ENCODE measurements around the gene DMRTC2. TPM values are rescaled to one million over a fixed set of nuclear protein-coding genes. Genes with fewer than 3 reads are reported as not detected.

Gene DMRTC2
- total and polyA plus RNA-seq, 2 of the 13 experiments (the other 11 are each of a cell fraction or from before 2014, with no cell fraction given): not detected

- FAIRE-seq: no peak
- peaks cover 12% of the 10 kb centered on the region for H3K4me1 ChIP-seq (ENCODE audit: insufficient read depth, low read length)
- in situ Hi-C loops (cut with HindIII; ENCODE audit: extremely low pct_ligation_motif_present, low pct_unique_long_range_greater_than_20kb): no loop called here
- DNase-seq (ENCODE audit: low spot score): no peak
- no peak overlapping the region for H3K4me3 ChIP-seq (replicated peaks in 1 of 3; ENCODE audit: insufficient read depth in 1 of 3, low read depth in 2 of 3, low read length in 3 of 3)
- no peak for TF ChIP-seq GTF2F1 (IDR thresholded peaks at IDR 0.05; ENCODE audit: low read length)
- no peak for TF ChIP-seq ZBTB10 (CRISPR knock-in tag; IDR thresholded peaks at IDR 0.05; ENCODE audit: borderline replicate concordance)
- H2AFZ ChIP-seq (ENCODE audit: low read length): no peak overlapping the region
- H3K36me3 ChIP-seq (replicated peaks in 1 of 2; ENCODE audit: control insufficient read depth in 1 of 2, insufficient read depth in 2 of 2, low read length in 2 of 2): no peaks in the 10 kb centered on the region
- no peak for ATAC-seq
- H3K9ac ChIP-seq (ENCODE audit: insufficient read depth, low read depth, low read length): no peak overlapping the region
- H3K4me2 ChIP-seq (ENCODE audit: low read depth, low read length): no peak overlapping the region
- intact Hi-C loops (cut with micrococcal nuclease; ENCODE audit: unreplicated experiment): no loop called here
- POLR2A ChIA-PET: no interaction called here
- WGBS (ENCODE audit: low lambda C conversion rate): 19% methylated on average over 8 of the region's 19 CpGs
- no peaks in the 10 kb centered on the region for H3K9me3 ChIP-seq (ENCODE audit: low read length)
- no TSS peak for BruUV-seq (replicated peaks)
- no peaks in the 10 kb centered on the region for H4K20me1 ChIP-seq (ENCODE audit: insufficient read depth, low read length)
- H3K27ac ChIP-seq (ENCODE audit: extremely low read length, insufficient read depth, low read length): no peak overlapping the region
- CTCF ChIA-PET (ENCODE audit: low intra/inter-chr PET ratio, low total read pairs): no interaction called here
- H3K79me2 ChIP-seq (ENCODE audit: insufficient read depth, low read length): no peaks in the 10 kb centered on the region
- peaks cover 0 to 29% of the 10 kb centered on the region in 2 experiments; a peak in 3 of 5 replicates for H3K27me3 ChIP-seq (ENCODE audit: control insufficient read depth in 1 of 2, insufficient read depth in 2 of 2, low read length in 2 of 2)
Observed at GRCh38 chr19:41847351-41848105, 2.7 kb downstream of the DMRTC2 start.

- CTCF ChIA-PET (ENCODE audit: low intra/inter-chr PET ratio, low total read pairs): no interaction called here
- BruUV-seq (replicated peaks): no TSS peak
Observed at GRCh38 chr19:41848666-41849065, 3.8 kb downstream of the DMRTC2 start.

More at GRCh38 chr19:41848666-41849065, 3.8 kb downstream of the DMRTC2 start:
- in situ Hi-C loops (cut with HindIII; ENCODE audit: extremely low pct_ligation_motif_present, low pct_unique_long_range_greater_than_20kb) (no loop called here), intact Hi-C loops (cut with micrococcal nuclease; ENCODE audit: unreplicated experiment) (no loop called here)
- Histone ChIP-seq H4K20me1 (ENCODE audit: insufficient read depth, low read length) (no peaks in the 10 kb centered on the region), H3K4me3 (replicated peaks in 1 of 3; ENCODE audit: insufficient read depth in 1 of 3, low read depth in 2 of 3, low read length in 3 of 3) (no peak overlapping the region), H3K27ac (ENCODE audit: extremely low read length, insufficient read depth, low read length) (no peak overlapping the region), H3K4me2 (ENCODE audit: low read depth, low read length) (no peak overlapping the region), H3K9me3 (ENCODE audit: low read length) (no peaks in the 10 kb centered on the region), H3K36me3 (replicated peaks in 1 of 2; ENCODE audit: control insufficient read depth in 1 of 2, insufficient read depth in 2 of 2, low read length in 2 of 2) (no peaks in the 10 kb centered on the region), H2AFZ (ENCODE audit: low read length) (no peak overlapping the region), H3K9ac (ENCODE audit: insufficient read depth, low read depth, low read length) (no peak overlapping the region), H3K4me1 (ENCODE audit: insufficient read depth, low read length) (peaks cover 1% of the 10 kb centered on the region), H3K27me3 (ENCODE audit: control insufficient read depth in 1 of 2, insufficient read depth in 2 of 2, low read length in 2 of 2) (peaks cover under 1 to 38% of the 10 kb centered on the region in 2 experiments; a peak in 4 of 5 replicates), H3K79me2 (ENCODE audit: insufficient read depth, low read length) (no peaks in the 10 kb centered on the region)
- 15% methylated on average over 3 of the region's 6 CpGs for WGBS (ENCODE audit: low lambda C conversion rate)
- DNase-seq (ENCODE audit: low spot score): no peak
- ATAC-seq: no peak
- no peak for FAIRE-seq
- POLR2A ChIA-PET: no interaction called here
- TF ChIP-seq SALL2 (CRISPR knock-in tag; IDR thresholded peaks at IDR 0.05): no peak
- TF ChIP-seq HOXA3 (CRISPR knock-in tag; IDR thresholded peaks at IDR 0.05): no peak
- TF ChIP-seq DBP (CRISPR knock-in tag; IDR thresholded peaks at IDR 0.05; ENCODE audit: not compliant biosample characterization): no peak
- no peak for TF ChIP-seq POGZ (CRISPR knock-in tag; IDR thresholded peaks at IDR 0.05)
- TF ChIP-seq ZNF180 (CRISPR knock-in tag; IDR thresholded peaks at IDR 0.05; ENCODE audit: borderline replicate concordance, low read depth): no peak
- TF ChIP-seq ELF4 (CRISPR knock-in tag; IDR thresholded peaks at IDR 0.05; ENCODE audit: borderline replicate concordance): no peak
- no peak for TF ChIP-seq ZNF326 (CRISPR knock-in tag; IDR thresholded peaks at IDR 0.05; ENCODE audit: borderline replicate concordance)
- no peak for TF ChIP-seq KDM2A (CRISPR knock-in tag; IDR thresholded peaks at IDR 0.05; ENCODE audit: borderline replicate concordance, low read depth)
- no peak for TF ChIP-seq KLF15 (CRISPR knock-in tag; IDR thresholded peaks at IDR 0.05; ENCODE audit: borderline replicate concordance)
- no peak for TF ChIP-seq ZNF496 (CRISPR knock-in tag; IDR thresholded peaks at IDR 0.05; ENCODE audit: insufficient replicate concordance)
- TF ChIP-seq JARID2 (CRISPR knock-in tag; IDR thresholded peaks at IDR 0.05; ENCODE audit: insufficient replicate concordance): no peak
- TF ChIP-seq CBX1 (IDR thresholded peaks at IDR 0.05; ENCODE audit: low read depth): no peak
- TF ChIP-seq YY1 (IDR thresholded peaks at IDR 0.05; ENCODE audit: insufficient read depth, insufficient replicate concordance, low read depth, low read length): no peak
